HG03442 (cell line): Measurements from ENCODE around the gene F2RL2.
"Not testable (repeated sequence)": the region's sequence is repeated elsewhere in the genome, so short reads cannot be mapped to it uniquely, and the experiment has no call there.

ENCODE experiments used
- ATAC-seq: cut with Tn5 transposase; IDR thresholded peaks from one replicate; pipeline ENCODE4 v1.9.1; 2021; ENCODE audit warnings: mild to moderate bottlenecking, moderate library complexity; ENCODE audit not compliant: unreplicated experiment

F2RL2 gene

GRCh38 chr5:76625087-76625815, 2.0 kb upstream of the F2RL2 start:
- no peak for ATAC-seq

GRCh38 chr5:76622076-76622475, 1.1 kb downstream of the F2RL2 start:
- ATAC-seq = no peak

- ATAC-seq = no peak
These were observed 3.0 kb downstream of the F2RL2 start for GRCh38 chr5:76620166-76620565.

GRCh38 chr5:76617675-76618074, 5.5 kb downstream of the F2RL2 start:
- ATAC-seq = no peak

- ATAC-seq = no peak
These were observed 6.0 kb downstream of the F2RL2 start for GRCh38 chr5:76617229-76617628.

GRCh38 chr5:76616206-76616605, 7.0 kb downstream of the F2RL2 start:
- no peak for ATAC-seq

- ATAC-seq = no peak
These were observed 7.4 kb downstream of the F2RL2 start for GRCh38 chr5:76615759-76616158.

GRCh38 chr5:76612942-76613341, 10.3 kb downstream of the F2RL2 start:
- no peak for ATAC-seq

- ATAC-seq = no peak
These were observed 13.0 kb downstream of the F2RL2 start for GRCh38 chr5:76610196-76610595.

GRCh38 chr5:76608833-76609232, 14.4 kb downstream of the F2RL2 start:
- no peak for ATAC-seq

- ATAC-seq = no peak
These were observed 15.8 kb downstream of the F2RL2 start for GRCh38 chr5:76607353-76607871.

GRCh38 chr5:76606701-76607100, 16.5 kb downstream of the F2RL2 start:
- ATAC-seq = no peak

GRCh38 chr5:76604838-76605237, 18.4 kb downstream of the F2RL2 start:
- no peak for ATAC-seq

GRCh38 chr5:76603991-76604390, 19.2 kb downstream of the F2RL2 start:
- not testable (repeated sequence) for ATAC-seq

- no peak for ATAC-seq
These were observed 21.0 kb downstream of the F2RL2 start for GRCh38 chr5:76602094-76602726.

GRCh38 chr5:76601470-76601869, 21.7 kb downstream of the F2RL2 start:
- no peak for ATAC-seq

GRCh38 chr5:76600716-76601115, 22.5 kb downstream of the F2RL2 start:
- ATAC-seq = no peak

- ATAC-seq = no peak
These were observed 24.7 kb downstream of the F2RL2 start for GRCh38 chr5:76598531-76598930.

- no peak for ATAC-seq
These were observed 27.3 kb downstream of the F2RL2 start for GRCh38 chr5:76595755-76596481.

GRCh38 chr5:76594107-76594506, 29.1 kb downstream of the F2RL2 start:
- no peak for ATAC-seq

- ATAC-seq = no peak
These were observed 30.5 kb downstream of the F2RL2 start for GRCh38 chr5:76592692-76593091.

- no peak for ATAC-seq
These were observed 31.8 kb downstream of the F2RL2 start for GRCh38 chr5:76591366-76591765.
